ENCODE measurements around the gene C10orf53.
"Not testable (repeated sequence)": the region's sequence is repeated elsewhere in the genome, so short reads cannot be mapped to it uniquely, and the experiment has no call there.

The C10orf53 gene

DNA sequence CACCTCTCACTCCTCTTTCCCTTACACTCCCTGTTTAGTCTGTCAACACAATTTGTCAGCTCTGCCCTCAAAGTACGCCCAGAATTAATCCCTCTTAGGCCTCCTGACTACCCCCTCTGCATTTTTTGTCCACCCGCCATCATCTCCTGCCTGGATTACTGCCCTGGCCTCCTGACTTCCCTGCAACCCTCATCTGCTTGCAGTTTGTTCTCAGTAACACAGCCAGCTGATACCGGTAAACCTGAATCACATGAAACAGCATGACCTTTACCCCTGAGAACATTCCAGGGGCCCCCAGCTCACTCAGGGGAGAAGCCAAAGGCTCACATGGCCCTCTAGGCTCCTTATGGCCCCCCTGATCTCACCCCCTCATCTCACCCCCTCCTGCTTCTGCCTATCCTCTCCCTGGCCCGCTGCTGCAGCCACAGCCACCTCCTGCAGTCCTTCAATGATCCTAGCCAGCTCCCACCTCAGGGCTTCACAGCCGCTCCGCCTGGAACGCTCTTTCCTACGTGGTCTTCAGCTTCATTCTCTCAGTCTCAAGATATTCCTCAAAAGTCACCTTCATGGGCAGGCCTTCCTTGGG, 8.9 kb downstream of the C10orf53 start:
- no peak for DNase-seq (ENCODE audit: low spot score)

DNA sequence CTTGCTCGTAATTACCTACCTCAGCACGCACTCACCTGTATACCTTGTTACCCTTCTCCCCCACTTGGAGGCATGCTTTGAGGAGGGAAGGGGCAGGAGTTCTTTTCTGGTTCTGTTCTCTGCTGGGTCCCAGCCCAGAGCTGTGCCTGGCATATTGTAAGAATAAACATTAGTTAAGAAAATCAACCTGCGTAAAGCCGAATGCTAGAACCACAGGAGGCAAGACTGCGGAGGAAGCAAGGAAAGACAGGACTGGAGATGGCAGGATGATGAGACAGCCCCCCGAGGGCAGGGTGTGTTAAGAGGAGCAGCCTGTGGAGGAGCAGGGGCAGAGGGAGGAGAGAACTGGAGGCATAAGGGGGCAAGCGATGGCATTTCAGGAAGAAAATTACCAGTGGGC, 9.5 kb downstream of the C10orf53 start:
- DNase-seq (ENCODE audit: low spot score): no peak

DNA sequence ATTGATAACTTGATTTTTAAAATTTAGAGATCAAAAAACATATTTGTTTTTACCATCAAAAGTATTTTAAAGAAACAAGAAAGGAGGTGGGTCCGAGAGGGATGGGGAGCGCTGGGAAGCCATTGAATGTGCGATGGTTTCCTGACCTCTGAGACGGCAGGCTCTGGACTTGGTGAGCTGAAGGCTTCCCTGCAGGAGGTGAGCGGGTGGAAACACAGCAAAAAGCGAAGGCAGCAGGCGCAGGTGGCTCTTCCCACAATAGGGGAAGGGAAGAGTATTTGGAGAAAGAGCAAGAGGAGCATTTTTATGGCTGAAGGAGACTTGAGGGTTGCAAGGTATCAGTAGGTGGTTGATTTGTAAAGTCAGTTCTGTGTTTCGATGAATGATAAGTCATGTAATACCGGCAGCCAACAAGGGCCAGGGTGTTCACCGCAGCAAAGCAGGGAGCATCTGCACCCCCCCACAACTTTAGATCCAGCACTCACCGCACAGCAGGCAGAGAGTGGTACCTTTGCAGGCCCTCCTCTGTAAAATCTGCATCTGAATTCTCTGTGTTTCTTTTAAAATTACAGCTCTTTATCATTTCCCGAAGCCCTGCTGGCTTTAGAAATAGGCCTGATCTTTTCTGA, 10.5 kb downstream of the C10orf53 start:
- no peak for DNase-seq (ENCODE audit: low spot score)

DNA sequence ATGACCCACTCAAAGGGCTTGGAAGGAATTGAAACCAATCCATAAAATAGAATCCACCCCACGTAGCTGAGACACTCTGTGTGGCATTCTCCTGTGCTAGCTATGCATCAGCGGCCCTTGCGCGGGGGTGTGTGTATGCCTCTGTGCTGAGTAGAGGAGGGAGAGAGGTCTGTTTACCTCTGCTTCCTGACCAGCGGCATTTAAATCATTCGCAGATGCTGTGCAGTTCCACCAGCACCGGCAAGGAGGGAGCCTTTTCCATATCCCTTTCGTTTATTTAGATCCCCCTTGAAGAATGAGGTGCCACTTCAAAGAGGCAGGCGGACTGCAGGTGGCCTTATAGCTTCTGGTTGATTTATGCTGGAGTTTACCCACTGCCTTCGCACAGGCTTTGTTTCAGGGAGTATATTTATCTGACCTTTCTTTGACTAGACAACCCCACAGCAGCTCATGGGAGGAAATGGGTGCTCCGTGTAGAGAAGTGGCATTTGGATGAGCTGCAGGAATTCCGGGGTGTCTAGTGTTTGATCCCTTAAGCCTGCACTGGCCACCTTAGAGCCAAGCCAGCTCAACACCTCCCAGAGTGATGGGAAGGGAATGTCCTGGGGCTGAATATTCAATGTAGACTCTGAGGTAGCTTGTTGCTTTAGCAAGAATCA, 11.4 kb downstream of the C10orf53 start:
- no peak for DNase-seq (ENCODE audit: low spot score)

DNA sequence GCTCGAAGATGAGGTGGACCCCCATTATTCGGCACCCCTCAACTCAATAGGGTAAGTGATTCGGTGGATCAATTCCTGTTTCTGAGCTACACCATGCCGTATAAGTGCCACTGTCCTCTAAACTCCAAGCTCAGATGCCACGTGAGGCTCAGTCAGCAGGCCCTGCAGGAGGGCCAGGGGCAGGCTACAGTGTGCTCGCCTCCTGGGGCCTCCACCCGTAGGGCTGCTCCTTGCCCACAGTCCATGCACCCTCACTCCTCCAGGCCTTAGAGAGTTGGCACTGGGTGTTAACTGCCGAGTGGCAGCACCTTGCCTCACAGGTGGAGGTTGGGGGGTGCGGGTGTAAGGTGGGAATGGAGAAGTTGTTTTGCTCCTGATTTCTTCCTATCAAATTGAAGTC, 12.1 kb downstream of the C10orf53 start:
- no peak for DNase-seq (ENCODE audit: low spot score)

DNA sequence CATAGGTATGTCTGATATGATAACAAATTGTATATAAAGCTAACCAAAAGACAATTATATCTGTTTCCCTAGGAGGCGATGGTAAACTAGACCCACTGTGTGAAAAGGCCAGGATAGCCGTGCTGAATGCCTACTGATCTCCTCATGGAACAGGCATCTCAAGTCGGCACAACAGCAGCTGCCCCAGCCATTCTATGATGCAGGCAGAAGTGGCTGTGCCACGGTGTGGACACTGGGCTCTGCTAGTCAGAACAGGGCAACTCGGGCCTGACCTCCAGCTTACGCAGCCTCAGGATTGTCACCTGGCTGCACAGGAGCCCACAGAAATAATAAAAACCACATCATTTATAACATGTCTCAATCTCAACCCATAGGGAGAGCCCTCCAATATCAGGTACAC, 15.0 kb downstream of the C10orf53 start:
- DNase-seq (ENCODE audit: low spot score): no peak

DNA sequence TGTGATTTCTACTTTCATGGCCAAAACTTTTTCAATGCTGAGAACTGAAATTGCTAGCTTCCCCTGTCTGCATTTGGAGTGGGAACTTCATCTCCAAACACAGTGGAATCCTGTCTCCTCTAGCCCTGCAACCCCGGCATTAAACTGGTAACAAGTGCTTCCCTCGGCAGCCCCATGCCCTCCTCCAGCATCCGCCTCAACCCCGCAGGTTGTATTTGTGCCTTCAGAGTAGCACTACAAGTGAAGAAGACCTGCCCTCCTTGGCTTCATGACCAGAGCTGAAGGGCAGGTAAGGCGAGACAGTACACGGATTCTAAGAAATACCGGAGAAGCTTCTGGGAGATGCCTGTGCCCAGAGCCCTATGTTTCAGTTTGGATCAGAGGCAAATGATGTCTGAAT, 16.9 kb downstream of the C10orf53 start:
- DNase-seq (ENCODE audit: low spot score): no peak

DNA sequence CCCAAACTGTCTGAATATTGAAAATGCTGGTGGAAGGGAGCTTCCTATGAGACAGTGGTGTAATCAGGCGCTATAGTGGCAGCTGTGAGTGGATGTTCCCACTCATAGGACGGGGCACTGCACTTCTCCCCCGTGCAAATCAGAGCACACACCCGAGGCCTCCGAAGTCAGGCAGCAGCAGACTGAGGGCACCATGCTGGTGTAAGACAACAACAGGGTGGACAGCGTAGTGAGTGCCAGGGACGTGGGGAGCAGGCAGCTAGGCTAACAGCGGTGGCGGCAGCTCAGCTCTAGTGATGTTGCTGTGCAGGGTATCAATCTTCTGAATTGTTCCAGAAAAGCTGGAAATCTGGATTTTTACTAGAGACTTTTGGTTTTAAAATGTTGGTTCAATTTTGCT, 19.2 kb downstream of the C10orf53 start:
- no peak for DNase-seq (ENCODE audit: low spot score)

DNA sequence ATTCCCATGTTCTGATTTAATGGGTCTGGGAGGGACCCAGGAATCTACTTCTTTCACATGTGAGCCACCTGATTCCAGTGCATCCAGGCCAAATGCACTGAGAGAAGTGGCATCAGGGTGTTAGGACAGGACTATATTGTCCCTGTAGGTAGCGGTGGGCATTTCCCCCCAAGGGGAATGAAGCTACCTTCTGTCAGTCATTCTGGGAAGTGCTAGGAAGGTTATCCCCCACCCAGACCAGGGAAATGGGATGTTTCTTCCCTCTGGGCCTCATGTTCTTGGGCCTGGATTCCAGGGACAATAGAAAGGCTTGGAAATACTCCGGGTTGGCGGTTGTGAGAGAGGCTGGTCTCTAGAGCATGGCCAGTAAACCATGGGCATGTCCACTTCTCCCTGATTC, 20.8 kb downstream of the C10orf53 start:
- no peak for DNase-seq (ENCODE audit: low spot score)

DNA sequence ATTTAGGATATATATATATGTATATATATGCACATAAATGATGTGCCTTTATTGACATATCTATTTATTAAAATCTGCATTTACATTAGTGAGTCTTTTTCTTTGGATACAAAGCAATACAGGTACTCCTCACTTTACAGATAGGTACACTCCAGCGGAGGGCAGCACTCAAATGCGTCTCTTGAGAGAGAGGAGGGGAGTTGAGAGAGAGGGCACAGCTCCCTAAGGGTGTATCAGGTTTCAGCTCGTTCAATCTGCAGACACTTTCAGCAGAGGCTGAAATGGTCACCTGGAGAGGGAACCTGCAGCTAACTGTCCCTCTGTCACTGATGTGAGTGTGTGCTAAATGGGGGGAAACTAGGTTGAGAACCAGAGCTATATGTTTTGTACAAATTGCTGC, 21.5 kb downstream of the C10orf53 start:
- DNase-seq (ENCODE audit: low spot score): no peak

DNA sequence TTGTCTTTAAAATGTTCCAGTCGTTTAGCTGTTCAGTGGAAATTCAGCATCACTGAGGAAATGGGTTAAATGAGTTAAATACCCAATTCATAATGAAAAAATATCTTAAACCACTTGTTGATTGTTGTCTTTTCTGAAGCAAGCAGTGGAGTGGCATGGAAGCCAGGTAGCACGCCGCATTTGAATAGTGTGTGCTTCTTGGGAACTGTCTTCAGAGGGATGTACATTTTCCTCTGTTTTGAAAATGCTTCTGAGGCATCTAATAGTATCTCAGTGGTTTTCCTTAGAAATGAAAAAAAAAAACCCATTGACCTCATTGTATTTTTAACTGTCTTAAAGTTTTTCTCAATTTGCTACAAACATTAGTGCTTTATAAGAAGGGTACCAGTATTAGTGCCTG, 28.1 kb downstream of the C10orf53 start:
- no peak for DNase-seq (ENCODE audit: low spot score)

DNA sequence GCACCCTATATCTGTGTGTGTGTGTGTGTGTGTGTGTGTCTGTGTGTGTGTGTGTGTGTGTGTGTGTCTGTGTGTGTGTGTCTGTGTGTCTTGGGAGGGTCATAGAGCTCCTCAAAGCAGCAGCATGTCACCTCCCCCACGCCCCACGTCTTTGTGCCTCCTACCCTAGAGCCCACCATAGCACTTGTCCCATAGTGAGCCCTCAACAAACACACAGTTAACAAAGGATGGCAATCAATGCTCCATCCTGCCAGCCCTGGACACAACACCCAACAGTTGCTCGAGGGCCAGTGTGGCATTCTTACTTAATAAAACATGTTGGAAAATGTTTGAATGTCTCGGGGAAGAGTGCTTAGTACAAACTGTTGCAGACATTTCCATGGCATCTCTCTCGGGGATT, 30.5 kb downstream of the C10orf53 start:
- DNase-seq (ENCODE audit: low spot score): no peak

DNA sequence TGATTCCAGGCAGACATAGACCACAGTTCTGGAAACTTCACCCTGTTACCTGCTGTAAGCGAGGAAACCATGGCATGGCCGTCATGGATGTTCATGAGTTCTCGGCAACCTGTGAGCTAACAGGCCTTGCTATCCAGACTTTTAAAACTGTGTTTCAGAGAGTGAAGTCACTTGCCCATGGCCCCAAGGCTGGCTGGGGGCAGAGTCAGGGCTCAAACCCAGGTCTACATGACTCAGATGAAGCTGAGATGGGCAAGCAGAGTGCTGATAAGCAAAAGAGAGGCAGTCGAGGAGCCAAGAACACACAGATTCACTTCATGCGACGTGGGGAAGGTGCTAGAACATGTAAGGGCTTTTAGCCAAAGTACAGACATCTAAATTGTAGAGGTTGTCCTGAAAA, 31.5 kb downstream of the C10orf53 start:
- DNase-seq (ENCODE audit: low spot score): no peak

DNA sequence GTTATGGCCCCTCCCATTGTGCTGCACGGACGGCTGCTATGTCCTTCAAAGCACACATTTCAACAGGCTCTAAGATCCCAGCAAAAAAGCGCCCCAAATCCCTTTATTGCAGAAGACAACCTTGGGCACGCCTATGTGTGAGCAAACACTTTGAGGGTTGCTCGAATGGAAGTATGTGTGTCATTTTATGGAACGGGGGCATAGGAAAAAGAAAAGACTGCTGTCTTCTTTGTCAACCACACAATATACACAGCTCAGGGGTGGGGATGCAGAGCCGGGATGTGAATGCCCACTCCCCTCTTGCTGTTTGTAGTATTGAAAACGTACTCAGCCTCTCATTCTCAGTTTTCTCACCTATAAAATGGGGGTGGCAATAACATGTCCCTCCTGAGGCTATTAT, 32.0 kb downstream of the C10orf53 start:
- no peak for DNase-seq (ENCODE audit: low spot score)

DNA sequence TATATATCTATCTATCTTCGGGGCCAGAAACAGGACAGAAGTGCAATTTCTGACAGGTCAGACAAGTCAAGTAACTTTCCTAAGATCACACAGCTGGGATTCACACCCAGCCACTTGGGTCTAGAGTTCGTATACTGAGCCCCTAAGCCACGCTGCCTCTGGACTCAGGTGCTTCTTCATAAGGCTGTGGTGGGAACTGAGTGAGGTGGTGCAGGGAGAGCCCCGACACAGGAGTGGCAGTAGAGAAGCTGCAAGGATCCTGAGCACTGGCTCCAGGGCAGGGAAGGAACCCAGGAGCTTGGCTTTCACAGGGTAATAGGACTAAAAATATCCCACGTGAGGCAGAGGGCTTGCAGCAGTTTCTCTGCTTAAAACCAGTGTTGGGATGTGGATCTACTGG, 33.8 kb downstream of the C10orf53 start:
- DNase-seq (ENCODE audit: low spot score): no peak

DNA sequence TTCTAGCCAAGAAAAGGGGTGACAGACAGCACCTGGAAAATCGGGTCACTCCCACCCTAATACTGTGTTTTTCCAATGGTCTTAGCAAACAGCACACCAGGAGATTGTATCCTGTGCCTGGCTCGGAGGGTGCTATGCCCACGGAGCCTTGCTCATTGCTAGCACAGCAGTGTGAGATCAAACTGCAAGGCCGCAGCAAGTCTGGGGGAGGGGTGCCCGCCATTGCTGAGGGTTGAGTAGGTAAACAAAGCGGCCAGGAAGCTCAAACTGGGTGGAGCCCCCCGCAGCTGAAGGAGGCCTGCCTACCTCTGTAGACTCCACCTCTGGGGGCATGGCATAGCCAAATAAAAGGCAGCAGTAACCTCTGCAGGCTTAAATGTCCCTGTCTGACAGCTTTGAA, 35.7 kb downstream of the C10orf53 start:
- DNase-seq (ENCODE audit: low spot score): not testable (repeated sequence)

DNA sequence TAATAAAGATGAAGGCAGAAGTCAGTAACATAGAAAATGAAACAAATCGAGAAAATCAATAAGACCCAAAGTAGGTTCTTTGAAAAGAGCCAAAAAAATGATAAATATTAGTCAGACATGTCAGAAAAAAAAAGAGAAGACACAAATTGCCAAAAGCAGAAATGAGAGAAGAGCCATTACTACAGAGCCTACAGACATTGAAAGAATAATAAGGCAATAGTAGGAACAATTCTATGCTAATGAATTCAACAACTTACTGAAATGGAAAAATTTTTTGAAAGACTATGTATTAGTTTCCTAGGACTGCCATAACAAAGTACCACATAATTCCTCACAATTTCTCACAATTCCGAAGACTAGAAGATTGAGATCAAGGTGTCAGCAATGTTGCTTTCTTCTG, 47.1 kb downstream of the C10orf53 start:
- no peak for DNase-seq (ENCODE audit: low spot score)

DNA sequence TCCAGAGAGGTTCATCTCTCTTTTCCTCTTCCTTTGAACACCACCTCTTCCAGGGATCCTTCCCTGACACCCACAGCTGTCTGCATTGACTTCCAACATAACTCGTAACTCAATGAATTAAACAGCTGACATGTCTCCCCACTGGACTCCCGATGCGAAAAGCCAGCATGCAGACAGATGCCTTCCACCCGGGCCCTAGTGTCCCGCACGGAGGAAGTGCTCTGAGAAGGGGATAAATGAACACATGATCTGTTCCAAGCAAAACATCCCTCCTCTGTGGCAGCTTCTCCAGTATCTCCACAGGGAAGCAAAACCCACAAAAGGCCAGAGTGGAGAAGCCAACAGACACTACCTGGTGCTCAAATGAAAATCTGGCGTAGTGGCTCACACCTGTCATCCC, 54.4 kb downstream of the C10orf53 start:
- no peak for DNase-seq (ENCODE audit: low spot score)

DNA sequence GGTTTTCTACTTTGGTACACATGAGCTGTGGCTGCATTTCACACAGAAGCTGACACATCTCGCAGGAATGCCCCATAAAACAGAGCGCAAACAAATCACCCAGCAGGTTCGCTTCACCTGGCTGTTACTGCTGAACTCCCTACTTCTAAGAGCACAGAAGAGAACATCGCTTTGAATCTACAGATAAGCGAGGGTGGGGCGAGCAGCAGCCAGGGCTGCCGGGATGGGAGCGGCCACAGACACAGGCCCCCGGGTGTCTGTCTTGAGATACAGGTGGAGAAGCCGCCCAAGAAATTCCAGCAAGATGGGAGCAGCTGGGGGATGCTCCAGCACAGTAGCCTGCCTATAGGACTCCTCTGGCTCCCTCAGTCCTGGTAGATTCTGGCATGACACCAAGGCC, 55.2 kb downstream of the C10orf53 start:
- DNase-seq (ENCODE audit: low spot score): no peak

DNA sequence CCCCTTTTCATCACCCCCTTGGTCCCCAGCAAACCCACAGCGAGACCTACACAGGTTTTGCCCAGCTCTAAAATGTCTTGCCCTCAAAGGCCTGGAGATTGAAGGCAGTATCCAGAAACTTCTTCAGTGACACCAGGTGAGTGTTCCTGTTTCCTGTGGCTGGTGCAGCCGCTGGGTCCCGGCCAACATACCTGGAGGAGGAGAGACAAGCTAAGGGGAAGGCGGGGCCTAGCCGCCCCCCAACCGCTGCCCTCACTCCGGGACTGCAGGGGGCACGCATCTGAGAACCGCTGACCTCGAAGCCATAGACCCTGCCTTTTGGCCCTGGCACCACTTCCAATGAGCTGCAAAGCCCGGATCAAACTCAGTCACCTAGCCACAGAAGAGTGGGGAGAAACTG, 55.7 kb downstream of the C10orf53 start:
- no peak for DNase-seq (ENCODE audit: low spot score)

DNA sequence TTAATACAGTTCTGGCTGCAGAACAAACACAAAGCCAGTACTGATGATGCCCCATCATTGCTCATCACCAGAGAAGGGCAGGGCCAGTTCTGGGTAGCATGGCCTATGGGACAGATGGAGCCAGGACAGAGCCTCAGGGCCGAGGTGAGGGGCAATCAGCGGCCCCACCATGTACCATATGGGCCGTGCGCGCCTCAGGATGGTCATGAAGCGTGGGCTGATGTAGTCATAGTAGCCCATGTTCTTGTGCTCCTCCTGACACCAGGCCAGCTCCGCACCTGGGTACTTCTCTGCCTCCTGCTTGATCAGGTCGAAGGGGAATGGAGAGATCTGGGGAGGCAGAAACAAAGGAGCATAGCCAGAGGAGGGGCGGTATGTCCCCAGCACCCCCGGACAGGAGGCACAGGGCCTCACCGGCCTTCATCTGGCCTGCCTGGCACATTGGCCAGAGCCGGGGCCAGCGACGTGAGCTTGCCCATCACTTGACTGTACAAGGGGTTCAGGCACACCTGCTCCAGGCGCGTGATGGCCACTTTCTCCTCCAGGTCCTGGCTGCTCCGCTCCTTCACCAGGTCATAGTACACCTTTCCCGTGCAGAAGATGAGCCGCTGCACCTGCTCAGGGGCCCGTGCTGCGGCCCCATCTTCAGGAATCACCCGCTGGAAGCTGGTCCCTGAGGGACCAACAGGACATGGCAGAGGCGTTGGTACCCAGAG, 56.6 kb downstream of the C10orf53 start:
- no peak for DNase-seq (ENCODE audit: low spot score)

DNA sequence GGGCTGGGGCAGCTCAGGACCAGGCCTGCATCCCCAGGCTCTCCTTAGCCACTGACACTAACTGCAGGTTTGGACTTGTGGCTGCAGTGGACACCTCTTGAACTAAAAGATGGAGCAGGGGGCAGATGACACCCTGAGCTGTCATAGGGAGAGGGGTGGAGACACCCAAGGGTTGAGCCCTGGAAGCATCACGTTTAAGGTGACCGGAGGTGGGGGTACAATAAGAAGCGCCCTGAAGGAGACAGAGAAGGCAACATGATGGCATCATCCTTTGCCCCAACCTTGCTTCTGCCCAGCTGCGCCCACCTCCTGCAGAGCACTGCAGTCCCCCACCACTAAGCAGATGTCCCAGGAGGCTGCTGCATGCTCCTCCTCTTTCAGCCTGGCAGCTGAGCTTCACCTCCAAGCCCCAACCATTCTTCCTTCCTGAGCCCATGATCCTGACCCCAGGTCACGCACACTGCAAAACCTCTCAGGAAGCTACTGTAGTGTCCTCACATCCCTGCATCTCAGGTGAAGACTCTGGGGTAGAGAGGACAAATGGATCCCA, 57.2 kb downstream of the C10orf53 start:
- no peak for DNase-seq (ENCODE audit: low spot score)
